BLaER1 (cell line): ENCODE measurements around the gene GGPS1.

ENCODE experiments used
- H3K27ac ChIP-seq: shearing (Covaris generic); formaldehyde crosslinking; 2 replicates; pipeline ENCODE4 v1.8.1; 2022
- H3K27me3 ChIP-seq: shearing (Covaris generic); formaldehyde crosslinking; 2 replicates; pipeline ENCODE4 v1.8.1; 2022
- H3K36me3 ChIP-seq: shearing (Covaris generic); formaldehyde crosslinking; 2 replicates; pipeline ENCODE4 v1.8.1; 2022
- H3K4me1 ChIP-seq: shearing (Covaris generic); formaldehyde crosslinking; 2 replicates; pipeline ENCODE4 v1.8.1; 2022
- H3K4me2 ChIP-seq: shearing (Covaris generic); formaldehyde crosslinking; 2 replicates; pipeline ENCODE4 v1.8.1; 2022
- H3K4me3 ChIP-seq: shearing (Covaris generic); formaldehyde crosslinking; 2 replicates; pipeline ENCODE4 v1.8.1; 2022
- H3K9ac ChIP-seq: shearing (Covaris generic); formaldehyde crosslinking; 2 replicates; pipeline ENCODE4 v1.8.1; 2022
- H3K9me3 ChIP-seq: shearing (Covaris generic); formaldehyde crosslinking; 2 replicates; pipeline ENCODE4 v1.8.1; 2022
- H4K20me1 ChIP-seq: shearing (Covaris generic); formaldehyde crosslinking; 2 replicates; pipeline ENCODE4 v1.8.1; 2022
- Cebpa-rat ChIP-seq: shearing (Covaris generic); IDR thresholded peaks from 2 replicates; pipeline ENCODE4 v1.8.1; 2022

The GGPS1 gene

GRCh38 chr1:235320521-235321179, 7.7 kb upstream of the GGPS1 start:
- no peak overlapping the region for H3K27ac ChIP-seq
- no peaks in the 10 kb centered on the region for H3K27me3 ChIP-seq
- H3K4me2 ChIP-seq = no peak overlapping the region
- H3K9me3 ChIP-seq = no peaks in the 10 kb centered on the region
- H4K20me1 ChIP-seq = peaks cover 100% of the 10 kb centered on the region
- H3K4me3 ChIP-seq = no peak overlapping the region
- H3K36me3 ChIP-seq = peaks cover 75% of the 10 kb centered on the region
- H3K9ac ChIP-seq = no peak overlapping the region; the same call in 1 of the 2 replicates
- H3K4me1 ChIP-seq = peaks cover 37% of the 10 kb centered on the region
- TF ChIP-seq Cebpa-rat = no peak

- no peak overlapping the region for H3K4me3 ChIP-seq
- H3K36me3 ChIP-seq = peaks cover 53% of the 10 kb centered on the region
- H3K4me2 ChIP-seq = peak overlapping the region; percentile 71
- no peak for TF ChIP-seq Cebpa-rat
- H3K27ac ChIP-seq = no peak overlapping the region
- peaks cover 88% of the 10 kb centered on the region for H4K20me1 ChIP-seq
- H3K27me3 ChIP-seq = no peaks in the 10 kb centered on the region
- peak overlapping the region; percentile 44; the same call in 1 of the 2 replicates for H3K9ac ChIP-seq
- peaks cover 36% of the 10 kb centered on the region for H3K4me1 ChIP-seq
- H3K9me3 ChIP-seq = no peaks in the 10 kb centered on the region
These were observed 4.1 kb upstream of the GGPS1 start for GRCh38 chr1:235324296-235324695.

- peak overlapping the region; percentile 71 for H3K4me2 ChIP-seq
- peaks cover 44% of the 10 kb centered on the region for H3K36me3 ChIP-seq
- H3K4me3 ChIP-seq = peak overlapping the region; percentile 99
- H4K20me1 ChIP-seq = peaks cover 88% of the 10 kb centered on the region
- no peaks in the 10 kb centered on the region for H3K9me3 ChIP-seq
- no peak overlapping the region for H3K27ac ChIP-seq
- H3K4me1 ChIP-seq = peaks cover 37% of the 10 kb centered on the region
- H3K27me3 ChIP-seq = no peaks in the 10 kb centered on the region
- peak overlapping the region; percentile 99; the same call in 1 of the 2 replicates for H3K9ac ChIP-seq
- TF ChIP-seq Cebpa-rat = no peak
These were observed 3.2 kb upstream of the GGPS1 start for GRCh38 chr1:235325139-235325538.

GRCh38 chr1:235325854-235326253, 2.5 kb upstream of the GGPS1 start:
- Histone ChIP-seq H3K4me2 (peak overlapping the region; percentile 71), H3K4me1 (peaks cover 45% of the 10 kb centered on the region), H3K27ac (0 out of 2 replicates have a peak overlapping the region, but pooled peaks have one; percentile 96), H3K4me3 (peak overlapping the region; percentile 99), H3K9ac (peak overlapping the region; percentile 99), H3K27me3 (no peaks in the 10 kb centered on the region), H4K20me1 (peaks cover 88% of the 10 kb centered on the region), H3K9me3 (no peaks in the 10 kb centered on the region), H3K36me3 (peaks cover 37% of the 10 kb centered on the region)
- TF ChIP-seq Cebpa-rat = no peak

GRCh38 chr1:235326719-235327558, 1.4 kb upstream of the GGPS1 start:
- Histone ChIP-seq H3K4me2 (peak overlapping the region; percentile 71), H3K4me1 (peaks cover 55% of the 10 kb centered on the region), H3K9me3 (no peaks in the 10 kb centered on the region), H3K36me3 (peaks cover 26% of the 10 kb centered on the region), H4K20me1 (peaks cover 88% of the 10 kb centered on the region), H3K9ac (peak overlapping the region; percentile 99), H3K4me3 (peak overlapping the region; percentile 99), H3K27me3 (no peaks in the 10 kb centered on the region), H3K27ac (peak overlapping the region; percentile 96)
- no peak for TF ChIP-seq Cebpa-rat

GRCh38 chr1:235327559-235328270, 655 bp upstream of the GGPS1 start, which contains the start of gene ARID4B:
Gene ARID4B, minus strand, starts transcription at chr1:235328179. Its CDS starts 1,260 bp downstream, at chr1:235326919.
- peak within 1 kb of the TSS; percentile 96 for H3K27ac ChIP-seq
- H3K27me3 ChIP-seq = no peaks in the 10 kb centered on the region
- peak within 1 kb of the TSS; percentile 99 for H3K4me3 ChIP-seq
- H3K4me2 ChIP-seq = peak within 1 kb of the TSS; percentile 86
- H4K20me1 ChIP-seq = peaks cover 81% of the 10 kb centered on the region
- no peak for TF ChIP-seq Cebpa-rat
- peaks cover 19% of the 10 kb centered on the region for H3K36me3 ChIP-seq
- peaks cover 57% of the 10 kb centered on the region for H3K4me1 ChIP-seq
- peak within 1 kb of the TSS; percentile 99 for H3K9ac ChIP-seq
- no peaks in the 10 kb centered on the region for H3K9me3 ChIP-seq

GRCh38 chr1:235329139-235329902, 951 bp downstream of the GGPS1 start:
- peaks cover 65% of the 10 kb centered on the region for H4K20me1 ChIP-seq

GRCh38 chr1:235330918-235331285, 2.5 kb downstream of the GGPS1 start:
- Histone ChIP-seq H3K4me3 (no peak overlapping the region; the same call in 1 of the 2 replicates), H3K4me2 (peak overlapping the region; percentile 86), H3K9me3 (no peaks in the 10 kb centered on the region), H4K20me1 (peaks cover 60% of the 10 kb centered on the region), H3K4me1 (peaks cover 30% of the 10 kb centered on the region), H3K9ac (peak overlapping the region; percentile 89; the same call in 1 of the 2 replicates), H3K27me3 (no peaks in the 10 kb centered on the region), H3K36me3 (peaks cover 14% of the 10 kb centered on the region), H3K27ac (no peak overlapping the region)
- TF ChIP-seq Cebpa-rat = no peak

More at GRCh38 chr1:235329139-235329902, 951 bp downstream of the GGPS1 start:
- H3K4me1 ChIP-seq = peaks cover 46% of the 10 kb centered on the region
- peak overlapping the region; percentile 89 for H3K9ac ChIP-seq
- H3K36me3 ChIP-seq = peaks cover 4% of the 10 kb centered on the region; the same call in 1 of the 2 replicates
- TF ChIP-seq Cebpa-rat = no peak
- no peaks in the 10 kb centered on the region for H3K9me3 ChIP-seq
- no peaks in the 10 kb centered on the region for H3K27me3 ChIP-seq
- peak overlapping the region; percentile 86 for H3K27ac ChIP-seq
- H3K4me3 ChIP-seq = peak overlapping the region; percentile 74
- H3K4me2 ChIP-seq = peak overlapping the region; percentile 86

GRCh38 chr1:235331401-235331800, 3.0 kb downstream of the GGPS1 start:
- no peaks in the 10 kb centered on the region for H3K27me3 ChIP-seq
- no peaks in the 10 kb centered on the region for H3K9me3 ChIP-seq
- peak overlapping the region; percentile 1; the same call in 1 of the 2 replicates for H3K9ac ChIP-seq
- peaks cover 55% of the 10 kb centered on the region for H4K20me1 ChIP-seq
- no peak overlapping the region for H3K4me3 ChIP-seq
- peak overlapping the region; percentile 86 for H3K4me2 ChIP-seq
- H3K4me1 ChIP-seq = peaks cover 30% of the 10 kb centered on the region
- H3K27ac ChIP-seq = no peak overlapping the region
- H3K36me3 ChIP-seq = peaks cover 19% of the 10 kb centered on the region
- no peak for TF ChIP-seq Cebpa-rat
